AG04450 (cell line): Measurements from ENCODE around the gene AGO4. TPM values are rescaled to one million over a fixed set of nuclear protein-coding genes. Genes with fewer than 3 reads are reported as not detected.

Experiments
- CTCF ChIA-PET: fragments of 300-600, 350-600 bp; formaldehyde crosslinking; extraction: SDS; loops from one replicate; lab custom pipeline; 2022; ENCODE audit warnings: antibody characterized with exemption, inconsistent platforms; lab: Charles Lee
- POLR2A ChIA-PET: fragments of 350-600 bp; formaldehyde crosslinking; extraction: SDS; loops from one replicate; lab custom pipeline; 2021; ENCODE audit warnings: antibody characterized with exemption, inconsistent platforms; lab: Yijun Ruan, JAX
- DNase-seq: peaks from one replicate; pipeline ENCODE4 v3.0.0-alpha.2; 2011; ENCODE audit warnings: low read depth, low spot score
- H3K27ac ChIP-seq: one replicate; pipeline ENCODE4 v1.5.1; 2012; ENCODE audit warnings: low read depth, low read length, control low read depth
- H3K27me3 ChIP-seq: one replicate; pipeline ENCODE4 v1.6.0; 2012; ENCODE audit warnings: low read length; ENCODE audit not compliant: control insufficient read depth, insufficient read depth
- H3K4me3 ChIP-seq: 2 replicates; pipeline ENCODE4 v1.5.1; 2011; ENCODE audit warnings: mild to moderate bottlenecking, low read depth, low read length, control low read depth
- H3K9me3 ChIP-seq: 2 replicates; pipeline ENCODE4 v1.5.1; 2012; ENCODE audit warnings: low read length; ENCODE audit not compliant: control insufficient read depth, insufficient read depth
- polyA plus RNA-seq: library from polyadenylated mRNA; depleted of rRNA; stranded (reverse); fragments of >200 nt; gene quantifications from 2 replicates; pipeline ENCODE4 v1.2.3, GENCODE V29; 2011; rRNA removed
- TF ChIP-seq, protein P1 (sequence below): IDR thresholded peaks from 2 replicates; pipeline ENCODE4 v1.5.1; 2011; ENCODE audit warnings: low read depth, low read length, control low read depth, inconsistent platforms

The AGO4 gene
- polyA plus RNA-seq, 1 experiment, result 9.1 TPM

DNA sequence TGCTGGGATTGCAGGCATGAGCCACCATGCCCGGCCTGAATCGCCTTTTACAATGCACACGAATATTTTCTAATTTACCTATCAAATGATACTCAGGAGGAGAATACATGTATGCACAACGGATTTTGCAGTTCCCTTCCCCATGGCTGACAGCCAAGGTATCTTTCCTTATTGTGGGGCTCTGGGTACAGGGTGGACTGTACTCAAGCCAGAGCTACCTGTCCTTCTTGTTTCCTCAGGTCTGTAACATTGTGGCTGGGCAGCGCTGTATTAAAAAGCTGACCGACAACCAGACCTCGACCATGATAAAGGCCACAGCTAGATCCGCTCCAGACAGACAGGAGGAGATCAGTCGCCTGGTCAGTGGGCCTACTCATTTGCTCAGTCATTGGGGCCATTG is 93.4 kb downstream of the AGO4 start:
- Histone ChIP-seq H3K27me3 (no peaks in the 10 kb centered on the region), H3K9me3 (no peaks in the 10 kb centered on the region), H3K4me3 (no peak overlapping the region), H3K27ac (no peak overlapping the region)
- CTCF ChIA-PET, result interaction anchor here (1.0 kb wide), 1 partner anchor 18 kb away, joined by 3 read pairs; the partner anchor contains the start of gene AGO1
- no peak for DNase-seq
- POLR2A ChIA-PET, result interaction anchor here (0.6 kb wide), 1 partner anchor 20 kb away, joined by 12 read pairs; no protein-coding TSS in a partner anchor
- TF ChIP-seq, protein P1, sequence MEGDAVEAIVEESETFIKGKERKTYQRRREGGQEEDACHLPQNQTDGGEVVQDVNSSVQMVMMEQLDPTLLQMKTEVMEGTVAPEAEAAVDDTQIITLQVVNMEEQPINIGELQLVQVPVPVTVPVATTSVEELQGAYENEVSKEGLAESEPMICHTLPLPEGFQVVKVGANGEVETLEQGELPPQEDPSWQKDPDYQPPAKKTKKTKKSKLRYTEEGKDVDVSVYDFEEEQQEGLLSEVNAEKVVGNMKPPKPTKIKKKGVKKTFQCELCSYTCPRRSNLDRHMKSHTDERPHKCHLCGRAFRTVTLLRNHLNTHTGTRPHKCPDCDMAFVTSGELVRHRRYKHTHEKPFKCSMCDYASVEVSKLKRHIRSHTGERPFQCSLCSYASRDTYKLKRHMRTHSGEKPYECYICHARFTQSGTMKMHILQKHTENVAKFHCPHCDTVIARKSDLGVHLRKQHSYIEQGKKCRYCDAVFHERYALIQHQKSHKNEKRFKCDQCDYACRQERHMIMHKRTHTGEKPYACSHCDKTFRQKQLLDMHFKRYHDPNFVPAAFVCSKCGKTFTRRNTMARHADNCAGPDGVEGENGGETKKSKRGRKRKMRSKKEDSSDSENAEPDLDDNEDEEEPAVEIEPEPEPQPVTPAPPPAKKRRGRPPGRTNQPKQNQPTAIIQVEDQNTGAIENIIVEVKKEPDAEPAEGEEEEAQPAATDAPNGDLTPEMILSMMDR, result no peak

DNA sequence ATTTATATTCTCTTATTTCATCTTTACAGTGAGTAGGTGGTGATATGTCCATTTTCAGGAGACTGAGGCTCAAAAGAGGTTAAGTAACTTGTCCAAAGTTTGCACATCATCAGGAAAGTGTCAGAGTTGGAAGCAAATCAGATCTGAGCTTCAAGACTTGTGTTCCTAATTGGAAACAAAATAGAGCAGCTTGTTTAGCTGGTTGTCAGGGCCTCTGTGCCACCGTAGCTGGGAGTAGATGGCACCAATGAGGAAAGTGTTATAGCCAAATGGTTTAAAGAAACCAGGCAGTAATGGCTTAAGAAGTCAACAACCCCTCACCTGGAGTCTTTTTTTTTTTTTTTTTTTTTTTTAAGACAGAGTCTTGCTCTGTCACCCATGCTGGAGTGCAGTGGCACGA is 94.9 kb downstream of the AGO4 start:
- no peak overlapping the region for H3K4me3 ChIP-seq
- no peak overlapping the region for H3K27ac ChIP-seq
- DNase-seq, result no peak
- H3K9me3 ChIP-seq, result no peaks in the 10 kb centered on the region
- POLR2A ChIA-PET, result no interaction called here
- no peaks in the 10 kb centered on the region for H3K27me3 ChIP-seq
- TF ChIP-seq, protein P1, result no peak
- CTCF ChIA-PET, result no interaction called here

Other genes with a start within 250 kb of the AGO4 start
- gene TFAP2E, start 234.7 kb upstream of the AGO4 start, polyA plus RNA-seq, result 0.05 and 0.06 TPM in 2 replicates
- gene PSMB2, start 166.5 kb upstream of the AGO4 start, polyA plus RNA-seq, result 97.8 and 99.1 TPM in 2 replicates
- 17.8 and 19.2 TPM in 2 replicates for gene C1orf216, start 89.1 kb upstream of the AGO4 start, polyA plus RNA-seq
- 3.0 and 3.8 TPM in 2 replicates for gene CLSPN, start 38.0 kb upstream of the AGO4 start, polyA plus RNA-seq
- gene AGO1, start 75.2 kb downstream of the AGO4 start, polyA plus RNA-seq, result 14.8 and 17.6 TPM in 2 replicates
- 21.4 and 22.5 TPM in 2 replicates for gene AGO3, start 123.1 kb downstream of the AGO4 start, polyA plus RNA-seq